MM.1S (cell line): Measurements from ENCODE around the gene GPR176.

Experiments used
- EZH2 ChIP-seq: fragments of 300-600 bp; sonication (generic); optimal IDR thresholded peaks from 2 replicates; pipeline ENCODE3; 2017; ENCODE audit warnings: low read depth, mild to moderate bottlenecking, antibody characterized with exemption, low read length, mixed read lengths
- EZH2phosphoT487 ChIP-seq: fragments of 300-600 bp; sonication (generic); IDR thresholded peaks from 2 replicates; pipeline ENCODE4 v1.6.1; 2018; ENCODE audit warnings: antibody characterized with exemption, low read length
- TF ChIP-seq, protein P1 (sequence below): fragments of 300-600 bp; sonication (generic); IDR thresholded peaks from 2 replicates; pipeline ENCODE4 v1.5.1; 2016; ENCODE audit warnings: antibody characterized with exemption, low read length, mixed read lengths

DNA sequence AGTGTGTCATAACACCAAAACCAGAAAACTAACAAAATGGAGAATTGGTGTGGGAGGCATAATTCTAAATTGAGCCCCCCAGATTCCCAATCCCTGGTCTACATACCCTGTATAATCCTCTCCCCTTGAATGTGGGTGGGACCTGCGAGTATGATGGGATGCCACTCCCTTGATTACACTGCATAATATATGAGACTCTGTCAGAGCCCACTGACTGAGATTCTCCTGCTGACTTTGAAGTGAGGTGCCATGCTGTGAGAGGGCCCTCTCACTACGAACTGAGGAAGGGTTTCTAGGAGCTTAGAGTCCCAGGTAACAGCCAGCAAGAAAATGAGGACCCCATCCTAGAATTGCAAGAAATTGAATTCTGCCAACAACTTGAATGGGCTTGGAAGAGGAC is 49.5 kb downstream of the GPR176 start:
- TF ChIP-seq, protein P1, sequence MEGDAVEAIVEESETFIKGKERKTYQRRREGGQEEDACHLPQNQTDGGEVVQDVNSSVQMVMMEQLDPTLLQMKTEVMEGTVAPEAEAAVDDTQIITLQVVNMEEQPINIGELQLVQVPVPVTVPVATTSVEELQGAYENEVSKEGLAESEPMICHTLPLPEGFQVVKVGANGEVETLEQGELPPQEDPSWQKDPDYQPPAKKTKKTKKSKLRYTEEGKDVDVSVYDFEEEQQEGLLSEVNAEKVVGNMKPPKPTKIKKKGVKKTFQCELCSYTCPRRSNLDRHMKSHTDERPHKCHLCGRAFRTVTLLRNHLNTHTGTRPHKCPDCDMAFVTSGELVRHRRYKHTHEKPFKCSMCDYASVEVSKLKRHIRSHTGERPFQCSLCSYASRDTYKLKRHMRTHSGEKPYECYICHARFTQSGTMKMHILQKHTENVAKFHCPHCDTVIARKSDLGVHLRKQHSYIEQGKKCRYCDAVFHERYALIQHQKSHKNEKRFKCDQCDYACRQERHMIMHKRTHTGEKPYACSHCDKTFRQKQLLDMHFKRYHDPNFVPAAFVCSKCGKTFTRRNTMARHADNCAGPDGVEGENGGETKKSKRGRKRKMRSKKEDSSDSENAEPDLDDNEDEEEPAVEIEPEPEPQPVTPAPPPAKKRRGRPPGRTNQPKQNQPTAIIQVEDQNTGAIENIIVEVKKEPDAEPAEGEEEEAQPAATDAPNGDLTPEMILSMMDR, result no peak
- TF ChIP-seq EZH2phosphoT487, result no peak
- no peak for TF ChIP-seq EZH2
